A549 (cell line): ENCODE results near the gene KCNMA1.

Experiments
- BHLHE40 ChIP-seq: IDR thresholded peaks from 2 replicates; pipeline ENCODE4 v1.6.1; 2012; ENCODE audit warnings: low read depth, low read length, inconsistent platforms
- CTCF ChIP-seq: fragments of >200 bp; sonication (Bioruptor Twin); formaldehyde crosslinking; IDR thresholded peaks from 3 replicates; pipeline ENCODE4 v1.5.1; 2016
- EHMT2 ChIP-seq: fragments of 200-600 bp; sonication (generic); IDR thresholded peaks from 2 replicates; pipeline ENCODE4 v1.6.1; 2016; ENCODE audit warnings: antibody characterized with exemption, low read depth, mild to moderate bottlenecking, moderate library complexity
- EP300 ChIP-seq, 2 experiments: fragments of >200 bp; sonication (Bioruptor Twin); formaldehyde crosslinking; IDR thresholded peaks; 2 replicates in 1 of 2; 3 replicates in 1 of 2; pipeline ENCODE4 v1.6.1; 2016 to 2017
- HOXA7 ChIP-seq: fragments of 250-450 bp; sonication (Bioruptor Pico); IDR thresholded peaks from 2 replicates; pipeline ENCODE4 v1.5.0; 2020; ENCODE audit warnings: mild to moderate bottlenecking, moderate library complexity
- MAFK ChIP-seq: fragments of 450-650 bp; IDR thresholded peaks from 2 replicates; pipeline ENCODE4 v1.6.1; 2014; ENCODE audit not compliant: partially characterized antibody
- MYC ChIP-seq: IDR thresholded peaks from 2 replicates; pipeline ENCODE4 v1.6.1; 2012; ENCODE audit warnings: mild to moderate bottlenecking, inconsistent platforms, low read length, improper control_type of control experiment, borderline replicate concordance
- PBX3 ChIP-seq: IDR thresholded peaks from 2 replicates; pipeline ENCODE4 v1.6.1; 2012
- POLR2A ChIP-seq: IDR thresholded peaks from 2 replicates; pipeline ENCODE4 v1.6.1; 2012; ENCODE audit warnings: mild to moderate bottlenecking, low read length

GRCh38 chr10:77393411-77393810, 244.2 kb downstream of the KCNMA1 start:
- TF ChIP-seq MAFK: no peak
- no peak for TF ChIP-seq POLR2A
- no peak for TF ChIP-seq CTCF
- TF ChIP-seq EP300 (IDR thresholded peaks at IDR 0.05): 0 out of 5 replicates have a peak, but pooled peaks of 1 of the 2 experiments have one; percentile 1
- TF ChIP-seq EHMT2: no peak
- TF ChIP-seq BHLHE40: no peak
- TF ChIP-seq MYC: no peak
- TF ChIP-seq HOXA7 (CRISPR knock-in tag): no peak
- TF ChIP-seq PBX3: no peak
